Measurements from ENCODE around the gene LRBA.
"Not testable (repeated sequence)": the region's sequence is repeated elsewhere in the genome, so short reads cannot be mapped to it uniquely, and the experiment has no call there.

The LRBA gene

GRCh38 chr4:150723727-150724411, 291.2 kb downstream of the LRBA start:
- no peak for DNase-seq

- peak in 1 of 2 experiments; percentile 12 for DNase-seq
Observed at GRCh38 chr4:150722908-150723362, 292.1 kb downstream of the LRBA start.

DNA sequence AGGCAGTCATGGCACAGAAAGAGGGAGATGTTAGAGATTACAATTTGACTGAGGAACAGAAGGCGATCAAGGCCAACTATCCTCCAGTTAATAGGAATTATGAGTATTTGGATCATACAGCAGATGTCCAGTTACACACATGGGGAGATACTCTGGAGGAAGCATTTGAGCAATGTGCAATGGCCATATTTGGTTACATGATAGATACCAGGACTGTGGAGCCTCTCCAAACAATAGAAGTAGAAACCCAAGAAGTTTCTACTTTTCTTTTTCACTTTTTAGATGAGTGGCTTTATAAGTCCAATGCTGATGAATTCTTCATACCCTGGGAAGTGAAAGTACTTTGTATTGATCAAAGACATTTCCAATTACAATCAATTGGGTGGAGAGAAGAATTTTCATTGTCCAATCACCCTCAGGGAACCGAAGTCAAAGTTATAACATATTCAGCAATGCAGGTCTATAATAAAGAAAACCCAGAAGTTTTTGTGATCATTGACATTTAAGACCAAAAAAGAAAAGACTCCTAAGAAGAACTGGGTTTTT, 294.0 kb downstream of the LRBA start:
- DNase-seq: no peak

GRCh38 chr4:150717952-150718351, 297.1 kb downstream of the LRBA start:
- DNase-seq: no peak

DNA sequence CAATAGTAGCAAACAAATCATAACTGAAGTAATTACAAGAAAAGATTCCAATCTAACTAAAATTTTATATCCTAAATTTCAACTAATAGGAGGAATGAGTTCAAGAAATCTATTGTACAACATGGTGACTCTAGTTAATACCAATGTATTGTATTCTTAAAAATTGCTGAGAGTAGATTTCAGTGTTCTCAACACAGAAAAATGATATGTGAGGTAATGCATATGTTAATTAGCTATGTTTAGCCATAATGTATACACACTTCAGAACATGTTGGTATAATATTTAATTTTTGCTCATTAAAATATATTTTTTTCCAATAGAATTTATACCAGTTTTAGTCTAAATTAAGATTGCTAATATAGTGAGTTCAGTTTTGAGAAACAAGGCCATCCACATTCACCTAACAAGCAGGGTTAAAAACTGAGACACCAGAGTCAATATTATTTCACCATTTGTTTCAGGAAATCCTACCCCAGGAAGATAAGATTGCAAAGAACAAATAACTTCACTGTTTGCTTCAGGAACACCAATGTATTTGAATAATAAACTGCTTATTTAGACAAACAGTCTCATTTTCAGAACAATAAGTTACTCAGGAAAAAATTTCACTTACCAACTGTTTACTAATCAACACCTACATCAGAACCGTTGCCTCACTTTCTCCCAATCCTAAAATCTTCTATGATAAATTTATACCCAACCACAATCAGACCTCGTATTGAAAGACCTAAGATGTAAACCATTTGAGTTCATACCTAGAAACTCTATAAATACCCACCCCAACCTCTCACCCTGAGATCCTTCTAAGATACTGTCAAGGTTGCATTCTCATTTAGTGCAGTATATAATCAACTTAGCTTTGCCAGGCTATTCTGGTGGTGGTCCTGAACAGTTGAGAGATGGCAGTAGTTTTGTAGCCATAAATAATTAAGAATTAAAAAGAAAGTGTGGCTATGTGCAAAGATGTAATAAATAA, 300.3 kb downstream of the LRBA start:
- peak; percentile 3 to 5 for DNase-seq

DNA sequence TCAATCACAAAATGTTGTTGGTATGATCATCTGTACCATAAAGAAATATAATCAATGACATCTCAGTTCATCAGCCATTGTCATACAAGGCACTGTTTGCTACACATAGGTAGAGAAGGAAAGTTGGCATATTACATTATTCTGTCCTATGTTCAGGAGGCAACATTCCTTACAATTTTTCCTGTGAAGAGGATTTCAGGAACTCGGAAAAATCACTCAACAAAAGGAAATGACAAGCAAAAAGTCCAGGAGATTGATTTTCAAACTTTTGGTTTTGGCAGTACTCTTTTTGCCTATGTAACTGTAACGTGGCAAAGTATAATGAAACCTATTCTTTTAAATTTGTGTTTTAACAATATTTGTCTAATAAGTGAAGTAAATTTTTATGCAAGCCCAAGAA, 301.8 kb downstream of the LRBA start:
- no peak for DNase-seq

DNA sequence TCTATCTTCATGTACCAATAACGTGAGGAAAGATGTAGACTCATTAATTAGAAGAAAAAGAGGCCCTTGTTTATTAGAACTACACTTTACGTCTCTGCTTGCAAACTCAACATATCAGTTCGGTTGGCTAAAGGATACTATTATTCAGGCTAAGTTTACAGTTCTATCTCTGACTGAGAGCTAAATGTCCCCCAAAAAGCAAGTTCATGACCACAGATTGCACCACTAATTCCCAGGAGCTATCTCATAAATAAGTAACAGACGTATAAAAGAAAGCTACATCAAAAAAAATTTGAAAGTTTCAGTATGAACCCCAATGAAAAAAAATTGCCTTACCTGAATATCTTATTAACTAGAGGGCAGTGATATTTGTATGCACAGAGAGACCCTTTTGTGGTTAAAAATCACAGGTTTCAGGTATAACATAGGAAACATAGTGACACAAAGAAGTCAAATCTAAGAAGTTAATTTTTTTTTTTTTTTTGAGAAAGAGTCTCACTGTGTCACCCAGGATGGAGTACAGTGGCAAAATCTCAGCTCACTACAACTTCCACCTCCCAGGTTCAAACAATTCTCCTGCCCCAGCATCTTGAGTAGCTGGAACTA, 304.2 kb downstream of the LRBA start:
- no peak for DNase-seq

- no peak for DNase-seq
Observed at GRCh38 chr4:150708004-150708403, 307.1 kb downstream of the LRBA start.

GRCh38 chr4:150699599-150699998, 315.5 kb downstream of the LRBA start:
- no peak for DNase-seq

DNA sequence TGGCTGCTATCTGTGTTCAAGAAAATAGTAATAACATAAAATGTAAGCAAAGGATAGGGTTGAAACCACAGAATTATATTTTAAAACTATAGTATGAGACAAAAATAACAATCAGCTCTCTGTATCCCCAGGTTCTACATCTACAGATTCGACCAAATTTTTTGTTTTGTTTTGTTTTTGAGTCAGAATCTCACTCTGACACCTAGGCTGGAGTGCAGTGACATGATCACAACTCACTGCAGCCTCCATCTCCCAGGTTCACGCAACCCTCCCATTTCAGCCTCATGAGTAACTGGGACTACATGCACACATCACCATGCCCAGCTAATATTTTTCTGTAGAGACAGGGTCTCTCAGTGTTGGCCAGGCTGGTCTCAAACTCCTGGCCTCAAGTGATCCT, 319.9 kb downstream of the LRBA start:
- no peak for DNase-seq

DNA sequence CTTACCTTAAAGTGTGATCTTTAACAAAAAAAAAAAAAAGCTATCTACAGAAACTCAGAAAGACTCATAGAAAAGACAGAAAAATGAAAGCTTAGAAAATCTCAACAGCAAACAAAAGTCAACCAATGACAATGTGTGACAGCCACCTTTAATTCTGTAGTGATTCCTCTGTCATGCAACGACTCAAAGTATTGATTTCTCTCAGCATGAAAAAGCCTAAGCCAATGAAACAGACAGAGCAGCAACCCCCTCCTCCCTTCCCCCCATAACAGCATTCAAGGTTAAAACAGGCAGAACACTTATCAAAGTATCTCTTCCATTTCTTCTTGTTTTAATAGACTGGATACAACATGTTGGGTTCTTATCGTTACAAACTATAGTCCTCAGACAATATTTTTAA, 320.6 kb downstream of the LRBA start:
- DNase-seq: no peak

GRCh38 chr4:150683775-150684350, 331.2 kb downstream of the LRBA start:
- peak; percentile 66 to 83 for DNase-seq

- peak; percentile 88 to 90 for DNase-seq
Observed at GRCh38 chr4:150682126-150682525, 333.0 kb downstream of the LRBA start.

GRCh38 chr4:150681063-150681462, 334.0 kb downstream of the LRBA start:
- DNase-seq: peak; percentile 68 to 77

DNA sequence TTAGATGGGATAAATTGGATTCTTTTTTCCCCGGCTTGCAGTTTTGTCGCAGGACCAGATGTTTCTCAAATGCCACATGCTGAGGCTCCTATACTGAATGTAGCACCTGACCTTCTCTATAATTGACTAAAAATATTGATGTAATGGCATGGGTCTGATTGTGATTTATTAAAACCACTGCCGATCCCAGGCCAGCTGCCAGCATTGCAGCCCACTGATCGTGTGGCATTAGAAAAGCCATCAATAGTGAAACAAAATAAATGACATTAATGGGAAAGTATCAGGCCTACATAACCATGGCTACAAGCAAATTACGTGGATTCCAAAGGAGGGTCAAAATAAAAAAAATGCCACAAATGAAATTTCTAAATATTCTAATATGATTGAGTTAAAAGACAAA, 334.4 kb downstream of the LRBA start:
- DNase-seq: no peak

GRCh38 chr4:150679765-150680343, 335.2 kb downstream of the LRBA start:
- DNase-seq: no peak

- DNase-seq: no peak
Observed at GRCh38 chr4:150679018-150679764, 335.9 kb downstream of the LRBA start.

- DNase-seq: no peak
Observed at GRCh38 chr4:150673793-150674192, 341.3 kb downstream of the LRBA start.

DNA sequence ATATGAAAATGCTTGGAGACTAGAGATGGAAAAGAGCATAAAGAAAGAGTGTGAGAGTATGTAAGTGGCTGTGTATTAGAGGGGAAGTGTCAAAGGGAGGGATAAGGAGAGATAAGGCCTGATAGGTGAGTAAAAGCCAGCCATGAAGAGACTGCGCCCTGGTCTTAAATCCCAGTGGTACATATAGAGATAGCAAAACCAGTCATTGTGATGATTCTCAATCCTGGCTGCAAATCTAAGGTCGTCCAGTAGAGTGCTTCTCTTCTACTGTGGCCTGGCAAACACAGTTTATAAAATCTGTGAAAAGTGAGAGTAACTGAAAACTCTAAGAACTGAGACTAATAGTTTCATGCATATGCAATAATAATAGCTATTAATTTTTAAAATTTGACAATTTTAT, 346.3 kb downstream of the LRBA start:
- no peak for DNase-seq

- DNase-seq: peak in 1 of 2 experiments; percentile 52
Observed at GRCh38 chr4:150664935-150665334, 350.1 kb downstream of the LRBA start.

- no peak for DNase-seq
Observed at GRCh38 chr4:150662686-150663085, 352.4 kb downstream of the LRBA start.

DNA sequence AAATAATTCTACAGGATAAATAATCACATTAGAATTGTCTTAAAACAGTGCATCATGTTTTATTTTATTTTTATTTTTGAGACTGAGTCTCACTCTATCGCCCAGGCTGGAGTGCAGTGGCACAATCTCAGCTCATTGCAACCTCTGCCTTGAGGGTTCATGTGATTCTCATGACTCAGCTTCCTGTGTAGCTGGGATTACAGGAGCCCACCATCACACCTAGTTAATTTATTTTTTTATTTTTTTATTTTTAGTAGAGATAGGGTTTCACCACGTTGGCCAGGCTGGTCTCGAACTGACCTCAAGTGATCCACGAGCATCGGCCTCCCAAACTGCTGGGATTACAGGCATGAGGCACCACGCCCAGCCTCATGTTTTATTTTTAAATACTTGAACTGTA, 353.5 kb downstream of the LRBA start:
- not testable (repeated sequence) for DNase-seq

Measured in NCI-H526 (cell line).